NCI-H2196 (cell line): Measurements from ENCODE around the gene TNF.
A peak's percentile ranks its signal among the peaks of the same experiment; 100 is the strongest.
"Not testable (repeated sequence)": the region's sequence is repeated elsewhere in the genome, so short reads cannot be mapped to it uniquely, and the experiment has no call there.

Source experiments
- DNase-seq: peaks from one replicate; lab custom pipeline; 2025; ENCODE audit not compliant: unreplicated experiment; lab: John Stamatoyannopoulos, UW

Gene TNF

DNA sequence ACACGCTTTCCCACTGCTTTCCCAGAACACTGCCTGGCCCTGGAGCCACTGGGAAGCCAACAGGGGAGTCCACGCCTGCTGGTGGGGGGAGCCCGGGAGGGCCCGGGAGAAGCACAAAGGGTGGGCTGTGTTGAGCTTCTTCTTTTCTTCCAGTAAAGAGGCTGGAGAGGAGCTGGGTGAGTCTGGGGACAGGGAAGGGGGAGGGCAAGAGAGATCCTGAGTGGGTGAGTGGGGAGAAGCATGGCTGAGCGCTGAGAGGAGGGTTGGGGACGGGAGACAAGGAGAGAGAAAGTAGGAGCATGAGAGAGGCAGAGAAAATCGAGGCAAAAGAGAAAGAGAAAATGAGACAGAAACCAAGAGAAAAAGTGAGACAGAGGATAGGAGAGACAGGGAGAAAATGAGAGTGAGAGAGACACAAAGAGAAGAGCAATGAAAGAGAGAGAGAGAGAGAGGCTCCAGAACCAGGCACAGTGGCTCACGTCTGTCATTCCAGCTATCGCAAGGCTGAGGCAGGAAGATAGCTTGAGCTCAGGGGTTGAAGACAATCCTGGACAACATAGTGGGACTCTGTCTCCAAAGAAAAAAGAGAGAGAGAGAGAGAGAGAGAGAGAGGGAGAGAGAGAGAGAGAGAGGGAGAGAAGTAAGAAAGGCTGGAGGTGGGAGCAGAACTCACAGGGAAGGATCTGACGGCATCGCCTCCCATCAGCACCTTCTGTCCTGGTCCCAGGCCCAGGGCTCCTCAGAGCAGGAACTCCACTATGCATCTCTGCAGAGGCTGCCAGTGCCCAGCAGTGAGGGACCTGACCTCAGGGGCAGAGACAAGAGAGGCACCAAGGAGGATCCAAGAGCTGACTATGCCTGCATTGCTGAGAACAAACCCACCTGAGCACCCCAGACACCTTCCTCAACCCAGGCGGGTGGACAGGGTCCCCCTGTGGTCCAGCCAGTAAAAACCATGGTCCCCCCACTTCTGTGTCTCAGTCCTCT, 12.7 kb downstream of the TNF start:
- no peak for DNase-seq

DNA sequence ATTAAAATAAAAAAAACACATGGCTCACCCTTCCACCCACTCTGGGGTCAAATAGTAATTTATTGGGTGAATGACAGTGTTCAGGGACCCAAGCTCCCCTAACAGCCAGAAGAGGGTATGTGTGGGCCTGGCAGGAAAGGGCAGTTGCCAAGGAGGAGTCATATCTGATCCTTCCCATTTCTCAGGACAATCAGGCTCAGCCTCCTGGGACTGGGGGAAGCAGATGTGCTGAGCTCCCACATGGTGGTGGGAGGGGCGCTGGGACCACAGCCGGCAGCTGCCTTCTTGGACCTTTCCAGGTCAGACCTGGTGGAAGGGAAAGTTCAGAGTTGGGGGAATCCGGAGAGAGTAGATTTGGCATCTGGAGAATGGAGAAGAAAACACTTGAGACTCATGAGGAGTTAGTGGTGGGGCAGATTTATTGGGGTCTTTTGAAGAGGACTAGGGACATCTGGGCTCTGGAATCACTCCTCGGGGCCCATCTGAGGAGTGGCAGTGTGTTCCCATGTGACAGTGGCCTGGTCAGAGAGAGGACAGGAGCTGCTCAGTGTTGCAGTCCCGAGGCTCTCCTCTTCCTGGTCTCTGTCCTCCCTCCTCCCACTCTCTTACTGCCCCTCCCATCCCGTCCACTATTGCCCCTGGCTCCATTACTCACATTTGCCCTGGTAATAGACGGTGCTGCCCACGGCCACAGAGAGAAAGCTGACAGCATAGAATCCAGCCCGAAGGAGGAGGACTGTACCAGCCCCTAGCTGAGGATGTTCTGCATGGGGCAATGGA, 13.7 kb downstream of the TNF start:
- no peak for DNase-seq

DNA sequence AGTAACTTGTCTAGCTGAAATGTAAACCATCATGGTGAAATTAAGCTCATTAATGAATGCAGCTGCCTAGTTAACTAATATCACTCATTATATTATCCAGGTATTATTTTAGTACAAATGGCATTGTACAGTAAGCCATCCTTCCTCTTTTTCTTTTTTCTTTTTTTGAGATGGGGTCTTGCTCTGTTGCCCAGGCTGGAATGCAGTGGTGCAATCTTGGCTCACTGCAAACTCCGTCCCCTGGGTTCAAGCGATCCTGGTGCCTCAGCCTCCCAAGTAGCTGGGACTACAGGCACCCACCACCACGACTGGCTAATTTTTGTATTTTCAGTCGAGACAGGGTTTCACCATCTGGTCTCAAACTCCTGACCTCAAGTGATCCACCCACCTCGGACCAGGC, 15.3 kb downstream of the TNF start:
- DNase-seq, result not testable (repeated sequence)

DNA sequence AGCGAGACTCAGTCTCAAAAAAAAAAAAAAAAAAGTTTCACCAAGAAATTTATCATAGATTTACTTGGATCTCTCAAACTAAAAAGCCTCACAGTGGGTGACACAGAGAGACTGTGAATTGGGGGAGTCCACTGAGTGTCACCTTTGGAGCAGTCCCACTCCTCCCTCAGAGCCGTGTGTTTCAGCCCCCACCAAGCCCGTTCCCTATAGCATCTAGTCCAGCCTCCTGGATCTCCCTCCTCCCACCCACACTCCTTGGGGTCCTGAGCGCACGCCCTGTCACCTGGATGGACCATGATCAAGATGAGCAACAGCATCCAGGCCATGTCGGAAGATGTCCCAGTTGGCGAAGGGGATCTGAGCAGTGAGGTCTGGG, 17.0 kb downstream of the TNF start:
- no peak for DNase-seq

- no peak for DNase-seq
These were observed 21.6 kb downstream of the TNF start for GRCh38 chr6:31597006-31597405.

DNA sequence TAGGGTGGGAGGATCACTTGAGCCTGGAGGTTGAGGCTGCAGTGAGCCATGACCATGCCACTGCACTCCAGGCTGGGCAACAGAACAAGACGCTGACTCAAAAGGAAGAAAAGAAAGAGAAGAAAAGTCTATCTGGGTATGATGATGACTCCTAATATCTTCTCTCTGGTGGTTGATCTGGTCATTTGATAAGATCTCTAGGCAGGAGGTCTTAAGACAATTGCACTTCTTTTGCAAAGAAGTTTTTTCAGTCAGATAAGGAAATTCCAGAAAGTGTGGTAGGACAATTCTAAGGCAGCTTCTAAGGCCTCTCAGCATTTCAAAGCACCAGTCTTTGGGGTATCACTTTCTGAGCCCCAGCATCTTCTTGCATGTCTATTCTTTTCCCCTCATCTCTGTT, 32.0 kb downstream of the TNF start:
- no peak for DNase-seq

DNA sequence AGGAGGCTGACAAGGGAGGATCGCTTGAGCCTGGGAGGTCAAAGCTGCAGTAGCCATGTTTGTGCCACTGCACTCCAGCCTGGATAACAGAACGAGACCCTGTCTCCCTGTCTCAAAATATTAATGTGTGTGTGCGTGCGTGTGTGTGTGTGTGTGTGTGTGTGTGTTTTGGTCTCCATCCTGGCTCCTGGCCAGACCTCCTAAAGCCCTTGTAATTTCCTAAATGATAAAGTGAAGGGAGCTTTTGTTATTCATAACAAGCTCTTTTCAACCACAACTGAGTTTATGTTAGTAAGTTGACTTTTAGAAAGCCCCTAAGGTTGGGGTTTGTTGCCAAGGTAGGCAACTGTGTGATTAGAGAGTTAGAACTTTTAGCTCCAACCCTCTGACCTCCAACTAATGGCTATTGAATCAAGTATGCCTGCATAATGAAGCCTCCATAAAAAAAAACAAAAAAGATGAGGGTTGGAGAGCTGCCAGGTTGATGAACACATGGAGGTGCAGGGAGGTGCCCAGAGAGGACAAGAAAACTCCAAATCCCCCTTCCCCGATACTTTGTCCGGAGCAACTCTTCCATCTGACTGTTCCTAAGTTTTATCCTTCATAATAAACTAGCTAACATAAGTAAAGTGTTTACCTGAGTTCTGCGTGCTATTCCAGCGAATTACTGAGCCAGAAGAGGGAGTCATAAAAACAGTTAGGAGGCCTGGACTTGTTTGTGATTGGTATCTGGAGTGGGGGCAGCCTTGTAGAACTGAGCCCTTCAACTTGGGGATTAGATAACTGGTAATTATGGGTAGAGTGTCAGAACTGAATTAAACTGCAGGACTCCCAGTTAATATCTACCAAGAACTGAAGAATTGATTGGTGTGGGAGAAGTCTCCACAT, 34.4 kb downstream of the TNF start:
- no peak for DNase-seq

GRCh38 chr6:31610968-31611367, 35.6 kb downstream of the TNF start:
- DNase-seq, result no peak

- no peak for DNase-seq
These were observed 38.8 kb downstream of the TNF start for GRCh38 chr6:31614075-31614619.

GRCh38 chr6:31614684-31615578, 39.6 kb downstream of the TNF start, which contains the start of gene AIF1:
TSS of gene AIF1 (plus strand) at chr6:31615234. CDS start at chr6:31615330, 96 bp downstream.
- DNase-seq, result no peak

GRCh38 chr6:31615748-31616147, 40.4 kb downstream of the TNF start:
- DNase-seq, result no peak

DNA sequence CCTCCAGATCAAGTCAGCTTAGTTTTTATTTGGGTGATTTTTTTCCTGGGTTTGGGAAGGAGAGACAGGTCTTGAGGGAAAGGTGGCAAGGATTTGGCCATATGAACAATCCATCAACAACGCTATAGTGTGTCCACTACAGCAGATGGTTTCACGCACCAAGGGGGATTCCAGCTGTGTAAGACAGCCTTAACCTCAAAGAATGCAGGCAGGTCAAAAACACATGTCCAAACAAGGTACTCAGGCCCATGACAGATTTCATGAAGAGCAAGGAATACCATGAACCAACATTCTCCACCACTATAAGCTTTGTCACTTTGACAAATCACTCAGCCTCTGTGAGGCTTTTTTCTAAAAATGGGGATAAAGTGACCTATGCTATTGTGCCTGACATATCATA, 41.6 kb downstream of the TNF start:
- no peak for DNase-seq

DNA sequence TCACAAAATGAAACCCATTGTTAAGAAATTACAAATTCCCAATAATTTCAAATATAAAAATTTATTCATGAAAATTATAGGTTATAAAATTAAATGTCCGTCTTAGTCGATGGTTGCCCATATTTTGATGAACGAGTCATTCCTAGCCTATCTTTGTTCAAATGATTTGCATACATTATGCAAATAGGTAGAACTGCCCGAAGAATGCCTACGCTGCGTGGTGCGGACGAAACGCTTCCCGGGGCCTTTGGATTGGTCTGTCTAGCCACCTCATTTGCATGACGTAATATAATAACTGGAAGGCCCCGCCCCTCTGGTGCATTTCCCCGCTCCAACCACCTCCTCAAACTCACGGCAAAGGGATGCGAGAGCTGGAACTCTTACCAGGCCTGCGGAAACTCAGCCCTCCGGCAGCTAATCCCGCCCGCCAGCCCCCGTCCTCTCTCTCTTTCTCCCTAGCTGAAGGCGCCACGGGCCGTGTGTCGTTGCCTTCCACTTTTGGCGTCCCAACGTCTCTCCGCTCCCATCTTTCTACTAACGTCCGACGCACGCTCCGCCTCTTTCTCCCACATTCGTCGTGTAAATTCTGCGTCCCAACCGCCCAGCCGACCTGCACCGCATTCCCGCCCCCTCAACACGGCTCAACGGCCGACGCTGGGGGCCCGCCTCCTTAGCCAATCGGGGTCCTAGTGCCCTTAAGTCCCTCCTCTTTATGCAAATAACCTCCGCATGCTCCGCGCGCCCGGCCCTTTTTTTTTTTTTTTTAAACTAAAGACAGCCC, 44.6 kb downstream of the TNF start:
- DNase-seq, result peak; percentile 100

DNA sequence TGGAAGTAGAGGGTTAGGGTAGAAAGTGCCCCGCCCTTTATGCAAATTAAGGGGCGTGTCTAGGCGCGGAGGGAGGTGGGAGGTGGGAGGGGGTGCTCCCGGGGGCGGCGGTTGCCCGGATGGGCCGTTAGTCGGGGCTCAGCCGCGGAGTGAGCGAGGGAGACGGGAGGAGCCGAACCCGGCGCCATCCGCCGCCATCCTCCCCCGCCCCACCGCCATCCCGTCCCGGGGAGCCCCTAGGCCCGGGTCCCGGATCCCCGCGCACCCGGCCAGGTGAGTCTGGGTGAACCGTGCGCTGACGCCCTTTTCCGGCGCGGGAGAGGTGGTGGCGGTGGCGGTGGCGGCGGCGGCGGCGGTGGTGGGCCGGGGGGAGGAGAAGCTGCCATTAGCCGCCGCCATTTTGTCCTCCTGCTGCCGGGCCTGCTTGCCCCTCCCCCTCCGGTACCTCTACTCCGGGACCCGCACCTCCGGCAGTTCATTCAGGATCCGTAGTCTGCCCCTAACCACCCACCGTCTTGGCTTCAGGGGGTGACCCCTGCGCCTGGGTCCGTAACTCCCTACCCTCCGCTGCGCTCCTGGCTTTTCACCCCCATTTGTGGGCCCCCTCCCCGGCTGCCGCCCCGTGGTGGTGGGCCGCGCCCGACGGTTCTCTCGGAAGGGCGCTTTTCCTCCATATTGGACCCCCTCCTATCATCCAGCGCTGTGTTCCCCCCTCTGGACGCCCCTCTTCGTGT, 45.4 kb downstream of the TNF start, which contains the start of gene PRRC2A:
Gene PRRC2A (plus strand): TSS at position 130 of the 734 bp plus-strand sequence. CDS start 2,075 bp downstream, outside the sequence.
- DNase-seq, result peak; percentile 100

- DNase-seq, result no peak
These were observed 46.1 kb downstream of the TNF start for GRCh38 chr6:31621320-31621939.

- no peak for DNase-seq
These were observed 46.6 kb downstream of the TNF start for GRCh38 chr6:31621991-31622390.

GRCh38 chr6:31622684-31623091, 47.3 kb downstream of the TNF start:
- no peak for DNase-seq

DNA sequence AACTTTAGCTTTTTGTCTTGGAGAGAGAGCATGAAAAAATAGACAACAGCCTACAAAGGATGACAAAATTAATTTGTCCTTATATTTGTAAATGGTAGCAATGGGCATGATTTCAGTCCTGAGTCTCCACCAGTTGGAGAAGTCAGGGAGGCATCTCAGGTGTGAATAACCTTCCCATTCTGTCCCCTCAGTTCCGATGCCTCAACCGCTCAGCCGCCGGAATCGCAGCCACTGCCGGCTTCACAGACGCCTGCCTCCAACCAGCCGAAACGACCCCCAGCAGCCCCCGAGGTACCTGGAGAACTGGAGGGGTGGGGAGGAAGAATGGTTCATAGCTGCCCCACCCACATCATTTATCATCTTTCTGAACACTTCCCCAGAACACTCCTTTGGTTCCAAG, 48.7 kb downstream of the TNF start:
- DNase-seq, result no peak
